ENCODE measurements around the gene PDGFC.
"Not testable (repeated sequence)": the region's sequence is repeated elsewhere in the genome, so short reads cannot be mapped to it uniquely, and the experiment has no call there.

The PDGFC gene

GRCh38 chr4:156896527-156896926, 75.1 kb downstream of the PDGFC start:
- DNase-seq, result no peak

DNA sequence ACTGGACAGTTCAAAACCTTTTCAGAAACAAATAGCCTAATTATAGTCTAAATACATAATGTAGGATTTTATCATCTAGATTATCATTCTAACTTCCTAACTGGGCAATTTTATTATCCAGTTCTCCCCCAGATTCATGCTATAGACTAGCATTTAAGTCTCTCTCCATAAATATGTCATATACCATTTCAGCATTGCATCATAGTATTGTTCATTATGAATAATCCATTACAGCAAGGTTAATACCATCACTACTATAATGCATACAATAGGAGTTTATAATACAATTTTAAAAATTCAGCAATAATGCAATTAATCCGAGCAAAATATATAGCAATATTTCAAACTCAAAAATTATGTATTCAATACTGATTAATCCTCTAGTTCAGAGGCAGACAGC, 77.4 kb downstream of the PDGFC start:
- no peak for DNase-seq

GRCh38 chr4:156892805-156893204, 78.8 kb downstream of the PDGFC start:
- no peak for DNase-seq

- no peak for DNase-seq
Observed at GRCh38 chr4:156889616-156890594, 81.7 kb downstream of the PDGFC start.

- DNase-seq, result no peak
Observed at GRCh38 chr4:156888762-156889161, 82.8 kb downstream of the PDGFC start.

GRCh38 chr4:156886481-156886880, 85.1 kb downstream of the PDGFC start:
- DNase-seq, result no peak

GRCh38 chr4:156885374-156885773, 86.2 kb downstream of the PDGFC start:
- no peak for DNase-seq

DNA sequence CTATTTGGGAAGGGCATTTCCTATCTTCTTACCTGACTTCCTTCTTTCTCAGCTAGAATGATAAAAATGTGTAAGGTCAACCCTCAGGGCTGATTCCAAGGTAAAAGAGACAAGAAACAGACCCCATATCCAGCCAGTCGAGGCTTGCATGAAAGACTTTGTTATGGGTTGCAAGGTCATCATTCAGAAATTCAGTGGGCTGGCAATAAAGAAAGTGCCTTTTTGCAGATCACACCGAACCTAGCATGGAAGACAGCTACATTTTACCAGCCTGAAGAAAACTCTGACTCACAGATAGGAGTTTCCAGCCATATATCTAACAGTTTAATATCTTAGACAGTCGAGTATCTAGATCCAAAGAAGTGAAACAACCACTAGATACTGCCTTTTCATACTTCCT, 87.4 kb downstream of the PDGFC start:
- DNase-seq, result no peak

GRCh38 chr4:156875704-156876103, 95.9 kb downstream of the PDGFC start:
- no peak for DNase-seq

DNA sequence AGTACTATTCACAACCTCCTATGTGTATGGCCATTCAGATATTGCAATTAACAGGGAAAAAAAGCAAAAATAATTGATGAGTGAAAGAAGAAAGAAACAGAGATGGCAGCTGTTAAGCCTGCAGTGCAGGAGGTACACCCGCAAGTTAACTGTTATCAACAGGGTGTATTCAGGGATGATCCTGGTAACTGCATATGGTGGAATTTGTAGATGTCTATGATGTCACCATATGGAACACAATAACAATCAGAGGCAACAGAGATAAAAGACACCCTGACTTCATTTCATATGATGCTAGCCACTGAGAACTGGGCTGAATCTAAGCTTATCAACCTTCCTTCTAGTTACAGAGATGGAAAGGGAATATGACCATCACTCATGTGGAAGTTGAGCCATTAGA, 96.5 kb downstream of the PDGFC start:
- no peak for DNase-seq

- no peak for DNase-seq
Observed at GRCh38 chr4:156873799-156874198, 97.8 kb downstream of the PDGFC start.

- no peak for DNase-seq
Observed at GRCh38 chr4:156870861-156871260, 100.7 kb downstream of the PDGFC start.

- no peak for DNase-seq
Observed at GRCh38 chr4:156870131-156870530, 101.5 kb downstream of the PDGFC start.

- not testable (repeated sequence) for DNase-seq
Observed at GRCh38 chr4:156866088-156866487, 105.5 kb downstream of the PDGFC start.

- no peak for DNase-seq
Observed at GRCh38 chr4:156865451-156865850, 106.1 kb downstream of the PDGFC start.

- no peak for DNase-seq
Observed at GRCh38 chr4:156858071-156858470, 113.5 kb downstream of the PDGFC start.

DNA sequence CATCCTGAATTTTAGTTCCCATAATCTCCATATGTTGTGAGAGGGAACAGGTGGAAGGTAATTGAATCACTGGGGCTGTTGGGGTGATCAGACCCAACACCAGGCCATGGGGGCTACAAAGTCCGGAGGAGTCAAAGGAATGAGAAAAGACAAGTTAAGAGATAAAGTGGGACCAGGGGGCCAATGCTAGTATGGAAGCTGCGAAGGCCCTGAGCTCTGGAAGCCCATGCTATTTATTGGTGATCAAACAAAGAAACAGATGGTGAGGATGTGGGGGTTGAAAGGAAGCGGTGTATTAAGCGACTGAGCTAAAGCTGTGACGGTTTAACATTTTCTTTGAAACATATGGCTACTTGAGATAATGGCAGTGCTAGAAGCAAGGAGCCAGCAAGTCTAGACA, 132.8 kb downstream of the PDGFC start:
- no peak for DNase-seq

DNA sequence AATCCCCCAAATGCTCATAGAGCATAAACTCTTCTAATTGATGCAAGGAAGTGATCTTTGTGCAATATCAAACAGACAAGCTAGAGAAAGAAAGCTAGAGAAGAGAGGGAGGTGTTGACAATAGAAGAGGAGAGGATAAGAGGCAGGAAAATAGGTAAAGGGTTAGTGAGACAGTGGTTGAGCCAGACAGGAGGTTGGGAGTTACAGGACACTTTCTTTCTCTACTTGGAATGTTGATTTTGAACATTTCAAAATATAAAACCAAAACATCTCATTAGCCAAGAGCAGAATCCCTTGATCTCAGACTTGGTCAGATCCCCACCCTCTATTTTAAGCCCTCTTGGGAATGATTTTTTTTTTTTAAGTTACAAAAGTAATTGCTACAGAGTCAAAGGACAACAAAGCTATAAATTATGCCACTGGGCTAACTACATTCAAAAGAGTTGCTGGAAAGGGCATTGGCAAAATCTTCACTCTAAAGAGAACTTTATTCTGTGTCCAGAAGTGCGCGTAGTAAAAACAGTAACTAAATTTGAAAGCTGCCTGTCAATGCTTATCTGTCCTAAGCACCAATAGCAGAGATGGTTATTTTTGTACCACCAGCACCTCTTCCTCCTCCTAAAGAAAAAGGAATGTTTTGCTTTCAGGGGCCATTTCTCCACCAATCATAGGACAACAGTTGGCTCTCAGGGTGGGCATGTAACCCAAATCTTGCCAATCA, 133.8 kb downstream of the PDGFC start:
- no peak for DNase-seq

- DNase-seq, result no peak
Observed at GRCh38 chr4:156832886-156833285, 138.7 kb downstream of the PDGFC start.

DNA sequence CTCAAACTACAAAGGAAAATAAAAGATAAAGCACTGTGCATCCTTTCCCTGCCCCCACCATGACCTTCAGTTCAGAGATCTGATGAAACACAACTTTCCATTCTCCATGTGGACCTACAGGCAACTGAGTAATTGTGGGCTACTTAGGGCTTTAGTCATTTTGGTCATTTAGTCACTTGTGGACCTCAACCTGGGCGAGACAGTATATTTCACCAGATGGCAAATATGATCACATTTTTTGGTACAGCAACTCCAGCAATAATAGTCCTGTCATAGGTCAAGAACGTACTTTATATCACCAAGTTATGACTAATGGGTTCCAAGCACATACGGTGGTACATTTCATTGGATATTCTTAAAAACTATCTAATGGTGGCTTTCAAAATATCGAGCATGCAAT, 141.2 kb downstream of the PDGFC start:
- no peak for DNase-seq

- no peak for DNase-seq
Observed at GRCh38 chr4:156829201-156829873, 142.3 kb downstream of the PDGFC start.

- DNase-seq, result no peak
Observed at GRCh38 chr4:156827519-156827918, 144.1 kb downstream of the PDGFC start.

DNA sequence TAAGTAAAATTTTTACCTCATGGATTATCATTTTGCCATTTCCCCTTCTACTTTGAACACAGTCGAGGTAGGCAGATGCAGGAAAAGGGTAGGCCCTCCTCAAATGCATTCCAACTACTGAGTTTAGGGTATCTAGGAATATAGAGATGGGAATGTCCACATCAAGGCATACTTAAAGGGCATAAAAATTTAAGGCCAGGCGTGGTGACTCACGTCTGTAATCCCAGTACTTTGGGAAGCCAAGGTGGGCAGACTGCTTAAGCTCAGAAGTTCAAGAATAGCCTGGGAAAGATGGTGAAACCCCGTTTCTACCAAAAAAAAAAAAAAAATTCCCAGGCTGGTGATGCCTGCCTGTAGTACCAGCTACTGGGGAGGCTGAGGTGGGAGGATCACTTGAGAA, 146.5 kb downstream of the PDGFC start:
- DNase-seq, result no peak
